Hepatocyte (in vitro differentiated cells): ENCODE measurements around the gene SP1.

Experiments
- CTCF ChIP-seq: fragments of 200-600 bp; sonication (generic); IDR thresholded peaks from 2 replicates; pipeline ENCODE4 v1.5.1; 2016; ENCODE audit warnings: antibody characterized with exemption, mild to moderate bottlenecking; ENCODE audit not compliant: poor library complexity
- EZH2phosphoT487 ChIP-seq: fragments of 200-600 bp; sonication (generic); IDR thresholded peaks from one replicate; pipeline ENCODE4 v1.6.1; 2018; ENCODE audit warnings: antibody characterized with exemption, mild to moderate bottlenecking, low read depth, moderate library complexity; ENCODE audit not compliant: unreplicated experiment, severe bottlenecking

- TF ChIP-seq CTCF (no peak), EZH2phosphoT487 (no peak)
Measured at GRCh38 chr12:53388932-53389331, 9.0 kb downstream of the SP1 start.
